Activated CD4-positive, alpha-beta T cell treated with anti-CD3 and anti-CD28 coated beads for 24 hours (primary cell): ENCODE results near the gene APRT.

Source experiments
- DNase-seq, 2 donors: peaks; one replicate each; pipeline ENCODE4 v3.0.0-alpha.2; 2020; ENCODE audit warnings: low read depth in 2 of 2

APRT gene

GRCh38 chr16:88807626-88808453, 3.9 kb downstream of the APRT start:
- DNase-seq: peak in 1 of 2 donors; percentile 15

GRCh38 chr16:88807142-88807625, 4.5 kb downstream of the APRT start:
- DNase-seq: no peak

- DNase-seq: no peak
Observed at GRCh38 chr16:88806491-88807111, 5.1 kb downstream of the APRT start.

- DNase-seq: no peak
Observed at GRCh38 chr16:88805887-88806393, 5.8 kb downstream of the APRT start.

GRCh38 chr16:88805340-88805715, 6.4 kb downstream of the APRT start:
- no peak for DNase-seq

- no peak for DNase-seq
Observed at GRCh38 chr16:88804552-88805339, 7.0 kb downstream of the APRT start.

GRCh38 chr16:88804173-88804551, 7.6 kb downstream of the APRT start:
- DNase-seq: no peak

- peak; percentile 73 to 83 for DNase-seq
Observed at GRCh38 chr16:88803264-88803987, 8.3 kb downstream of the APRT start, which contains the start of gene CDT1. Gene CDT1, plus strand, starts transcription at chr16:88803789. Its CDS starts 43 bp downstream, at chr16:88803832.

- DNase-seq: no peak
Observed at GRCh38 chr16:88800277-88800592, 11.5 kb downstream of the APRT start.

- no peak for DNase-seq
Observed at GRCh38 chr16:88799569-88800276, 12.0 kb downstream of the APRT start.

- no peak for DNase-seq
Observed at GRCh38 chr16:88798772-88799455, 12.8 kb downstream of the APRT start.

- no peak for DNase-seq
Observed at GRCh38 chr16:88798073-88798472, 13.7 kb downstream of the APRT start.

- DNase-seq: no peak
Observed at GRCh38 chr16:88796278-88796677, 15.4 kb downstream of the APRT start.

- no peak for DNase-seq
Observed at GRCh38 chr16:88793251-88793954, 18.3 kb downstream of the APRT start.

GRCh38 chr16:88792668-88793250, 19.0 kb downstream of the APRT start:
- DNase-seq: no peak

- no peak for DNase-seq
Observed at GRCh38 chr16:88792078-88792550, 19.6 kb downstream of the APRT start.

GRCh38 chr16:88790312-88791211, 21.2 kb downstream of the APRT start:
- no peak for DNase-seq

- DNase-seq: no peak
Observed at GRCh38 chr16:88789594-88789993, 22.1 kb downstream of the APRT start.
